ENCODE results near the gene P3H2.
A peak's percentile ranks its signal among the peaks of the same experiment; 100 is the strongest.

GRCh38 chr3:190120269-190121060 is at the start of gene P3H2:
- TF ChIP-seq, protein P1, sequence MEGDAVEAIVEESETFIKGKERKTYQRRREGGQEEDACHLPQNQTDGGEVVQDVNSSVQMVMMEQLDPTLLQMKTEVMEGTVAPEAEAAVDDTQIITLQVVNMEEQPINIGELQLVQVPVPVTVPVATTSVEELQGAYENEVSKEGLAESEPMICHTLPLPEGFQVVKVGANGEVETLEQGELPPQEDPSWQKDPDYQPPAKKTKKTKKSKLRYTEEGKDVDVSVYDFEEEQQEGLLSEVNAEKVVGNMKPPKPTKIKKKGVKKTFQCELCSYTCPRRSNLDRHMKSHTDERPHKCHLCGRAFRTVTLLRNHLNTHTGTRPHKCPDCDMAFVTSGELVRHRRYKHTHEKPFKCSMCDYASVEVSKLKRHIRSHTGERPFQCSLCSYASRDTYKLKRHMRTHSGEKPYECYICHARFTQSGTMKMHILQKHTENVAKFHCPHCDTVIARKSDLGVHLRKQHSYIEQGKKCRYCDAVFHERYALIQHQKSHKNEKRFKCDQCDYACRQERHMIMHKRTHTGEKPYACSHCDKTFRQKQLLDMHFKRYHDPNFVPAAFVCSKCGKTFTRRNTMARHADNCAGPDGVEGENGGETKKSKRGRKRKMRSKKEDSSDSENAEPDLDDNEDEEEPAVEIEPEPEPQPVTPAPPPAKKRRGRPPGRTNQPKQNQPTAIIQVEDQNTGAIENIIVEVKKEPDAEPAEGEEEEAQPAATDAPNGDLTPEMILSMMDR (IDR thresholded peaks at IDR 0.05), result peak; percentile 67
- no peak for TF ChIP-seq ZFX (IDR thresholded peaks at IDR 0.05; ENCODE audit: borderline replicate concordance)

Data from 22Rv1 (cell line).